CD4-positive, alpha-beta T cell treated with Interleukin-21 for 1 hour (primary cell): ENCODE data around the gene DRICH1.
"Not testable (repeated sequence)": the region's sequence is repeated elsewhere in the genome, so short reads cannot be mapped to it uniquely, and the experiment has no call there.

ENCODE experiments used
- DNase-seq: peaks from one replicate; pipeline ENCODE4 v3.0.0-alpha.2; 2020

Gene DRICH1

DNA sequence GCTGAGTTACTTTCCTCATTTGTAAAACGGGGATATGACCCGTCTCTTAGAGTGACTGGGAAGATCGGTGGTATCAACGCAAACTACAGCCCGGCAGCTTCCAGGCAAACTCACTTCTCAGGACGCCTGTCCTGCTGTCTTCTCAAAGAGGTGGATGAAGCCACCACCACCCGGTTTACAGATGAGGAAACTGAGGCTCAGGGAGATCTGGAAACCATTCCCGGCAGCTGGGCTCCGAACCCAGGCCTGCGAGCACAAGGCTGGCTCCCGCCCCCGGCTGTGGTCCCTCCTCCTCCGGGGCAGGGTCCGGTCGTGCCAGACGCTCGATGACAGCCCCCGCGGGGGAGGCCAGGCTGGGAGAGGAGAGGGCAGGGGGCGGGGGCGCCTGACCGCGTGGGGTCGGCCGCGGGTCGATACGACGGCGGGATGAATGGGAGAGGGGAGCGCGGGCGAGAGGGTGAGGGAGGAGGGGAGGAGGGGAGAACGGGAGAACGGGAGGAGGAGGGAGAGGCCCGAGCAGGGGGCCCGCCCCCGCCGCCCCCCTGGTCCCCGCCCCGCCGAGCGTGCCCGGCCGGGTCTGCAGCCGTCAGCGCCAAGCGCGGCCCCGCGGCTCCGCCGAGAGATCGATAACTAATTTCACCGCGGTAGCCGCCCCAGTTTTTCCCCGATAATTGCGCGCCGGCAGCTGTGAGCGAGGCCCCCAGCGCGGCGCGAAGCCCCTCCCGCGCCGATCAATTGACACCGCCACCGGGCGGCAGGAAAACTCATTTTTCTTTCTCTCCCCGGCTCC lies 66.0 kb downstream of the DRICH1 start:
- no peak for DNase-seq

- no peak for DNase-seq
Measured at GRCh38 chr22:23565305-23565914, 66.7 kb downstream of the DRICH1 start.

DNA sequence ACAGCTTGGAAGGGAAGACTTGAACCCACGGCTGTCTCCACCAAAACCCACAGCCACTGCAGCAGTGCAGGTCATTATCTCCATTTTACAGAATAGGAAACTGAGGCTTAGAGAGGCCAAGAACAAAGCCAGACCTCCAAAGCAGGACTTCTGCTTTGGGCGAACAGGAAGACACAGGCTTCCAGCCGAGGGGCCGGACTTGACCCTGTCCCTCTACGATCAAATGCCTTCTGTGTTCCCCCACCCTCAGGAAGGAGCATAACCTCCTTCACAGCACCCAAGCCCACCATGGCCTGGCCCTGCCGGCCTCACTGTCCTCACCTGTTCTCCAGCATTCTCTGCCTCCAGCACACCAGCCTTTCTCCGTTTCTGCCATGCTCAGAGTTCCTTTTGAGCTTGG lies 67.8 kb downstream of the DRICH1 start:
- no peak for DNase-seq

DNA sequence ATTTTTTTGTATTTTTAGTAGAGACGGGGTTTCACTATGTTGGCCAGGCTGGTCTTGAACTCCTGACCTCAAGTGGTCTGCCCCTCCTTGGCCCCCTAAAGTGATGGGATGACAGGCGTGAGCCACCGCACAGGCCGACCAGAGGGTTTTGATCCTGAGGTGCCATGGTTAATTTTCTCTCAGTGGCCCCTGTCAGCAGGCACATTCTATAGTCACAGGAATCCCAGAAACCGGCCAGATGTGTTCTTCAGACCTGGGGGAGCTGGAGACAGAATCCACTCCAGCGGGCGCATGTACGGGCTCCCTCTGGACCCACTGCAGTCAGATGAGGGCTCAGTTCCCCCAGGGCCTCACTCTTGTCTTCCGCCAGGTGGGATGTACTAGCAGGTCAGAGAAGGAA lies 69.0 kb downstream of the DRICH1 start:
- DNase-seq = no peak

DNA sequence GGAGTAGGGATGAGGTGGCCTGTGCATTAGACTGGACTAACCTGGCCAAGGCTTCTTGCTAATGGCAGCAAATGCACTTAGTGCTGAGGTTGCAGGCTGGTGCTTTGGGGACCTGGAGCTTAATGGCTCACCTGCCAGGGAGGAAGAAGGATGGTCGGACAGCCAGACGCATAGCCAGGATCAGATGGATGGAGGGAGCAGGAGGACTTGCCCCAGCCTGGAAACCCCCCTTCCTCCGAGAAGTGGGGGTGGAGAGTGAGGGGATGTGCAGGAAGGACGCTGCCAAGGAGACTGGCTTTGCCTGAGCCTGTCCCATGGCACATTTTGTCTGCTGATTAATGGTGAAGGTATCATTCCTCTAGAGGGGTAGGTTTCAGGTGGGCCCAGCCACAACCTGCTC lies 69.9 kb downstream of the DRICH1 start:
- no peak for DNase-seq

DNA sequence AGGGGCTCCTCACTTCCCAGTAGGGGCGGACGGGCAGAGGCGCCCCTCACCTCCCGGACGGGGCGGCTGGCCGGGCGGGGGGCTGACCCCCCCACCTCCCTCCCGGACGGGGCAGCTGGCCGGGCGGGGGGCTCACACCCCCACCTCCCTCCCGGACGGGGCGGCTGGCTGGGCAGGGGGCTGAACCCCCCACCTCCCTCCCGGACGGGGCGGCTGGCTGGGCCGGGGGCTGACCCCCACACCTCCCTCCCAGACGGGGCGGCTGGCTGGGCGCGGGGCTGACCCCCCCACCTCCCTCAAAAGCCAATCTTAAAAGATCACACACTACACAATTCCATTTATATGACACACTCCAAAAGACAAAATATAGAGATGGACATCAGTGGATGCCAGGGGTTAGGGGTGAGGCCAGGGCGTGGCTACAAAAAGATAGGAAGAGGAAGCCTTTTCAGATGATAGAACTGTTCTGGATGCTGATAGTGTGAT lies 71.1 kb downstream of the DRICH1 start:
- DNase-seq = not testable (repeated sequence)

- not testable (repeated sequence) for DNase-seq
Measured at GRCh38 chr22:23560215-23560614, 71.9 kb downstream of the DRICH1 start.
